HG03565 (cell line): ENCODE results near the gene UVRAG.
A peak's percentile ranks its signal among the peaks of the same experiment; 100 is the strongest.
"Not testable (repeated sequence)": the region's sequence is repeated elsewhere in the genome, so short reads cannot be mapped to it uniquely, and the experiment has no call there.

ENCODE experiments used
- ATAC-seq: cut with Tn5 transposase; IDR thresholded peaks from one replicate; pipeline ENCODE4 v1.9.1; 2021; ENCODE audit warnings: mild to moderate bottlenecking, moderate library complexity; ENCODE audit not compliant: unreplicated experiment

The UVRAG gene

DNA sequence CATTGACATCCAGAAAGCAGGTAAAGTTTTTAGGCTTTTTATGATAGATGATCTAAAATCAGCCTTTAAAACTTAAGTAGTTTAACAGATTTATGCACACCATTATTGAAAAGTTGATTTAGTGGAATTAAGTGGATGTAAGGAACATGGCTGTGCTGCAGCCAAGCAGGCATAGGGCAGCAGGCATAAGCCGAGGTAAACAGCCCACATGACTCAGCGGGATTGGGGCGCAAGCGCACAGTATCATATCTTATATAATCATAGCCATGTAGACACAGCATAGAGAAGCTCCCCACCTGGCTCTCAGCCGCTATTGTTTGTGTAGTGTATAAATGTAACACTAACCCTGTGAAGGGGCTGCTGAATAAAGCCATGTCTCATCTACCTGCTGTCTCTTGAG lies 233.8 kb downstream of the UVRAG start:
- no peak for ATAC-seq

DNA sequence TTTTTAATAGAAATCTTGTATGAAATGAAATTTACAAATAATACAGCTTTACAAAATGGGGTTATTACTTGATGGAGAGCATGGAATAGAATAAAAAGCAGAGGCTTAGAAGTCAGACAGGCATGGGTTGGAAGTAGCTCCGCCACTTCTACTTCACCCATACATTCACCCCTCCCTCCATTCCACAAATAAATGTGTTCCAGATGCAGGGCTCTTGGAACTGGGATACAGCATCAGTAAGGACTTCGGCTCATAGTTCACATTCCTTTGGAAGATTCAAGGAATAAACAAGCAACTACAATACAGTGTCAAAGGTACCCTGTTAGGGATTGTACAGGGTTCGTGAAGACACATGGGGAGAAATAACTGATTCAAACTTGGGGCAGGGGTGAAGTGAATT lies 234.5 kb downstream of the UVRAG start:
- ATAC-seq: no peak

DNA sequence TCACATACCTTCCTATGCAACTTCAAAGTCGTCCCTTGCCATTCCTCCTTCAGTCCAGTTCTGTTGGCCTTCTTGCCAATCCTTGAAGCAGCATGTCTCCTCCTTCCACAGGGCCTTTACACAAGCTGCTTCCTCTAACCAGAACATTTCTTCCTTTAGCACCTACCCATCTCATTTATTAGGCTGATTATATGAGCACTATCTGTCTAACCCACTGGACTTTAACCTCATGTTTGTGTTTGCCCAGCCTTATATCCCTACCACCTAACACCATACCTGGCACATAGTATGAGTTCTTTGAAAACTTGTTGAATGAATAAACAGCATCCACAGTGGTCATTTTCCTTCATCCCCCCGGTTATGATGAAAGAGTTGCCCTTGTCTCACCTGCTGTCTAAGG lies 236.9 kb downstream of the UVRAG start:
- ATAC-seq: no peak

DNA sequence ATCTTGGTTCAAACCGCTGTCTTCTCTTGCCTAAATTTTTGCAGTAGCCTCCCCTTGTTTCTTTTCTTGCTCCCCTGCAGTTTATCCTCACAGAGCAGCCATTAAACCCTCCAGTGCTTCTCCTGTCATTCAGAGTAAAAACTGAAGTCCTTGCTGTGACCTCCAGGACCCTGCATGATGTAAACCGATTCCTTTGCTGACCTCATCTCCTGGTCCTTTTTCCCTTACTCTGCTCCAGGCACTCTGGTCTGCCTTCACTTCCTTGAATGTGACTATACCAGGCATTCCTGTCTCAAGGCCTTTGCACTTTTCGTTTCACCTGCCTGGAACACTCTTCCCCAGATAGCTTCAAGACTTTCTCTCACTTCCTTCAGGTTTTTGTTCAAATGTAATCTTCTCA lies 239.3 kb downstream of the UVRAG start:
- ATAC-seq: no peak

DNA sequence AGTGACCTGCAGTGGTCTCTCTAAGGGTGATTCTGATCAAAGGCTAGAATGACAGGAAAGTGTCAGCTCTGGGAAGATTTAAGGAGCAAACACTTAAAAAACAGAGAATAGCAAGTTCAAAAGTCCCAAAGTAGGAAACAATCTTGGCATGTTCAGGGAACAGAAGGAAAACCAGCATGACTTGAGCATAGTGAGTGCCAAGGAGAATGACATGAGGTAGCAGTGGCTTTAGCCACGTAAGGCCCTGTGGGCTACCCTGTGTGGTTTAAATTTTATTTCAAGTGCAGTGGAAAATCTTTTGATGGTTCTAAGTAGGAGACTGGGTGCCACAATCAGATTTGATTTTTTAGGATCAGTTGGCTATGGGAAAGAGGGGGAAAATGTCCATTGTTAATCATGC lies 241.9 kb downstream of the UVRAG start:
- no peak for ATAC-seq

DNA sequence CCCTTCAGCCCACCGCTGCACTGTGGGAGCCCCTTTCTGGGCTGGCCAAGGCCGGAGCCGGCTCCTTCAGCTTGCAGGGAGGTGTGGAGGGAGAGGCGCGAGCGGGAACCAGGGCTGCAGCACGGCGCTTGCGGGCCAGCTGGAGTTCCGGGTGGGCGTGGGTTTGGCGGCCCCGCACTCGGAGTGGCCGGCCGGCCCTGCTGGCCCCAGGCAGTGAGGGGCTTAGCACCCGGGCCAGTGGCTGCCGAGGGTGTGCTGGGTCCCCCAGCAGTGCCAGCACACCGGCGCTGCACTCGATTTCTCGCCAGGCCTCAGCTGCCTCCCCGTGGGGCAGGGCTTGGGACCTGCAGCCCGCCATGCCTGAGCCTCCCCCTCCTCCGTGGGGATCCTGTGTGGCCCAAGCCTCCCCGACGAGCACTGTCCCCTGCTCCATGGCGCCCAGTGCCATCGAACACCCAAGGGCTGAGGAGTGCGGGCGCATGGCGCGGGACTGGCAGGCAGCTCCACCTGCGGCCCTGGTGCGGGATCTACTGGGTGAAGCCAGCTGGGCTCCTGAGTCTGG lies 245.5 kb downstream of the UVRAG start:
- not testable (repeated sequence) for ATAC-seq

DNA sequence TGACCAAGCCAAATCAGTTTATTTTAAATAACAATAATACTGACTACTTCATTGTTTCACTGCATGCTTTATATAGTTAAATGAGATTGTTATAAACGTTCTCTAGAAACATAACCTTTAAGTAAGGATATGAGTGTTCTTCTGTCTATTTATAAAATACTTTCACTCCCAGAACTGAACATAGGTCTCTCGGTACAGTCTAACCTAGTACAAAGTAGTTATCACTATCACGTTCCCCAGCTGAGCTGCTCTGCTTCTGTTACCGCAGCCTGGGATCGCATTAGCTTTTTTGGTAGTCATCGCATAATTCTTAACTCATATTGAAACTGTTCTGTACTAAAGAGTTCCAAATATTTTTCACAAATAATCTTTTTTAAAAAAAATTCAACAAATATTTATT lies 247.7 kb downstream of the UVRAG start:
- ATAC-seq: peak; percentile 98

DNA sequence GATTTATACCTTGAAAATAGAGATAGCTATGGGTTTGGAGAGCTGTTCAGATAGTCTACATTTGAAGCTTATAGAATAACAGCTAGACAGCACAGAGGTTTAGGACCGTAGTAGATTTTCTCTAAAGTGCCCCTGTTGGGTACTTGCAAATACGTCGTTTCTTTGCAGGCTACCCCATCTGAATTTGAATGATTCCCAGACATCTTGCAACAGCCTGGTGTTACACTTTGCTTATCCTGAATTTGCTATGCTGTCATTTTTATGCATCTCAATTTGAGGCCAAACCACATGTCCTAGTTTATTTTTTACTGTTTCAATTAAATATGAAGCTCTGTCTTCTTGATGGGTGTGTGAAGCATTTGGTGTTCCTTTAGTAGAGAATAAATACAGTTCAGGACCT lies 249.2 kb downstream of the UVRAG start:
- no peak for ATAC-seq

DNA sequence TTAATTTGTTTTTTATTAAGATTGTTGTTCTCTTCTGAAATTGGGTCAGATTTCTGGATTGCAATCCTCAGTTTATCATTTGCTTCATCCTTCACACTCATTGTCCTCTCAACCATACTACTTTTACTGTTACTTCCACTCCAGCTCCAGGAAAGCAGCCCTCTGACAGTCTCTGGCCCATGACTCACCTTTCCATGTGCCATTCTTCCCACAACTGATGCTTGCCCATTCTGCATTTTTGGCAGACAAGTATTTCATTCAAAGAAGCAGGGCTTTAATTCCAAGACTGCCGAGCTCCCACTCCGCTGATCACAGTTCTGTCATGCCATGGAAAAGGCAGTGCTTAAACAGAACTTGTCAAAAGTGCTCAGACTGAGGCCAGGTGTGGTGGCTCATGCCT lies 252.1 kb downstream of the UVRAG start:
- ATAC-seq: no peak

DNA sequence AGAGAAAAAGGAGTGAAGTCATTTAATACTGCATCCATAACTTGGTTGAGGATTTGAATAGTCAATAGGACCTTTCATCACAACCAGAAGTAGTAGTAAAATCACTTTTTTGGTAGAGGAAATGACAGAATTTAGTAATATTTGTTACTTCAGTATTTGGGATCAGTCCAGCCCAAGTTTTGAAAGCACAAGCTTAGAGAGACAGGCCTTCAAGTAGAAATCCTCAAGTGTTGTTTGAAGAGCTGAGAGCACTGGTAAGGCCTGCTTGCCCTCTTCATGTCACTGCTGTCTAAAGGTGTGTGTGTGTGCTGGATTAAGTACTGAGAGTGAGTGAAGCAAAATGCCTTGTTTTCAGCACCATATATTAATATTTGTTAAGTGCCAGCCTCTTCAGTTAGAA lies 254.0 kb downstream of the UVRAG start:
- no peak for ATAC-seq

DNA sequence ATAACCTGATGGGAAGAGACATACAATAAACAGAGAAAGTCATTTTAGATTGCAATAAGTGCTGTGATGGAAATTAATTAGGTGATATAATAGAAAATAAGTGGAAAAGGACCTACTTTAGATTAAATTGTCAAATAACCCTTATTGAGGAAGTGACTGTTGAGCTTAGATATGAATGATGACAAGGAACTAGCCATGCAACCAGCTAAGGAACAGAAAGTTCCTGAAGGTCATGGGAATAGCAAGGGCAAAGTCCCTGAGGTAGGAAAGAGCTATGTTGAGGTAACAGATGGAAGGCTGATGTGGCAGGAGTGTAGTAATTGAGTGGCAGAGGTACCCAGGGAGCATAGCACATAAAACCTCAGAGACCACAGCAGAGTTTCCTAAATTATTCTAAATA lies 256.1 kb downstream of the UVRAG start:
- no peak for ATAC-seq

DNA sequence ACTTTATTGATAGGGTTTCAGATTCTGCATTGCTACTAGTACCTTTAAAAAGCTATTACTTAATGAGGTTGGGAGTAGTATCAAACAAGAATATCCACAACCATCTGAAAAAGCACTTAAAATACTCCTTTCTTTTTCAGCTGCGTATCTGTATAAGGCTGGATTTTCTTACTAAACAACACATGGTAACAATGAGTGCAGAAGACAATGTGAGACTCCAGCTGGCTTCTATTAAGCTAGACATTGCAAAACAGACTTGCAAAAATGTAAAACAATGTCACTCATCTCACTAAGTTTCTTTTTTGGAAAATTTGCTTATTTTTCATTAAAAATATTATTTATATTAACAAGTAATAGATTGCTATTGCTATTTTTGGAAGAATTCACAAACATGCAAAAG lies 258.7 kb downstream of the UVRAG start:
- ATAC-seq: no peak

DNA sequence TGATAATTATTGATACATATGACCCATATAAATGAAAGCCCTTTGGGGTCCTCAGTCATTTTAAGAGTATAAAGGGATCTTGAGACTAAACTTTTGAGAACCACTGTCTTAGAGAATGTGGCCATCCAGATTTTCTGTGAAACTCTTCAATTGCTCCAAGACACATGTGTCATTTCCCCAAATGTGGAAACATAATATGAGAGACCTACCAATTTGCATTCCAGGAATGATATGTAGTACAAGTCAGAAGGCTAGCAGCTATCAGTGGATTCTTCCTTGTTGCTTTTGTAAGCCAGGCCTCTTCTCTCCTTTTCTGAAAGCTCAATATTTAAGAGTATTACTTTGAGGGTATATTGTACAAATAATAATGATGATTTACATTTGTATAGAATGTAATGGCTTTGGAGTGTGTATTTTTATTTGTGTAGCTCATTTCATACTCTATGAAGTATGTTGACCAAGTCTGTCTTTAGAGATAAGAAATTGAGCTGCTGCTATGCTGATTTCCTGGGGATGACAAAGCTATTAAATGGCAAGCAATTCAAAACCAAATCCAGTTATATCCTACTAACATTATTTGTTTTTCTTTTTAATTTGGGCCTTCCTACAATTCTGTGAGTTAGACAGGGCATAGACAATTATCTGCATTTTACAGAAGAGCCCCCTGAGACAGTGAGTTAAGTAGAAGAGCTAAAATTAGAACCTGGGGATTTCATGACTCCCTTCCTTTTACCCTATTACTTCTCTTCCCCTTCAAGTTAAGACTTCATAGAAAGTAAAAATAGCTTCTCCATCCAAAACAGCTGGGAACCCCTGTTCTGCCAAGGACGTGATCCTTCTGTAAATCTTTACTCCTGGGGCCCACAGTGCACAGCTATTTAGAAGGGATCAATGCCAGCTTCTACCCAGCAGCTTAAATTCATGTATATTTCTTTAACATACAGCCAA lies 259.4 kb downstream of the UVRAG start:
- ATAC-seq: no peak

DNA sequence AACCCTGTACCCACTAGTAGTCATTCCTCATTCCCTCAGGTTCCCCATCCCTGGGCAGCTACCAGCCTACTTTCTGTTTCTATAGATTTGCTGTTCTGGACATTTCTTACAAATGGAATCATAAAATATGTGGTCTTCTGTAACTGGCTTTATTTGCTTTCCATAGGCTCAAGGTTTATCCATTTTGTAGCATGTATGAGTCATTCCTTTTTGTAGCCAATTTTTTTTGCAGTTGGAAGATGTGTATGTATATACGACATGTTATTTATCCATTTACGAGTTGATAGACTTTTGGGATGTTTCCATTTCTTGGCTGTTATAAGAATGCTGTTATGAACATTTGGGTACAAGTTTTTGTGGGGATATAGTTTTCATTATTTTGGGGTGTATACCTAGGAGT lies 260.7 kb downstream of the UVRAG start:
- ATAC-seq: no peak

DNA sequence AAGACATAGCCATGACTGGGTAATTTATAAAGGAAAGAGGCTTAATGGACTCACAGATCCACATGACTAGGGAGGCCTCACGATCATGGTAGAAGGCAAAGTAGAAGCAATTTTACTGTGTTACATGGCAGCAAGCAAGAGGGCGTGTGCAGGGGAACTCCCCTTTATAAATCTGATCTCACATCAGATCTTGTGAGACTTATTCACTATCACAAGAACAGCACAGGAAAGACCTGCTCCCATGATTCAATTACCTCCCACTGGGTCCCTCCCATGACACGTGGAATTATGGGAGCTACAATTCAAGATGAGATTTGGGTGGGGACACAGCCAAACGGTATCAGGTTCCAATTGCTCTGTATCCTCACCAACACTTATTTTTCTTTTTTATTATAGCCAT lies 261.2 kb downstream of the UVRAG start:
- ATAC-seq: not testable (repeated sequence)

DNA sequence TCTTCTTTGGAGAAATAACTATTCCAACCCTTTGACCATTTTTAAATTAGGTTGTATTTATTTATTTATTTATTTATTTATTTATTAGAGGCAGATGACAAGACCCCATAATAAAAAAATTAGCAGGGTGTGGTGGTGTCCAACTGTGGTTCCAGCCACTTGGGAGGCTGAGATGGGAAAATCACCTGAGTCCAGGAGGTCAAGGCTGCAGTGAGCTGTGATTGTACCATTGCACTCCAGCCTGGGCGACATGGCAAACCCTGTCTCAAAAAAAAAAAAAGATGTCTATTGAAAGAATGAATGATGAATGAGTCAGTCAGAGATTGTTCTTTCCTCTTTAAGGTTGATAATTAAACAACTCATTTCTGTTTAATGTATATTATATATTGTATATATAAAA lies 261.7 kb downstream of the UVRAG start:
- no peak for ATAC-seq

DNA sequence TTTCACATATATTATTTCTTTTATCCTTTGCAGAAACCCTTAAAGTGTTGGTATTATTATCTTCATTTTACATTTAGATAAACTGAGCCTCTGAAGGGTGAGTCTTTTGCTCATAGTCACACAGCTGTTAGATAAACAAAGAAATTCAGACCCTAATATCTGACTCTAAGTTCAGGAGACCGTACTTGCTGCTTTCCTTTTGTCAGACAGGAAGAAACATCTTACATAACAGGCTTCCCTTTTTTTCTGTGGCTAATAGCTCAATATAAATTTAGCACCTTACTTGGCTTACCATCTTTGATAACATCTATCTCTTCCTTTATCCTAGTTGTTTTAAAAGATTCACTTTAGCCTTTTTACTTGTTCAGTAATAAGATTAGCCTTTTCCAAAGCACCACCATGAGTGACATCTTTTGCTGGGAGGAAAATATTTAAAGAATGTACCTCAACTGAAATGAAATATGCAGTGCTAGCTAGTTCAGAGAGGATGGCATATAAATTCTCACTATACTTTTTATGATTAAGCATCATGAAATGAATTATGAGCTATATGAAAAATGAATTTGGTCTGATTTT lies 262.7 kb downstream of the UVRAG start:
- ATAC-seq: no peak

DNA sequence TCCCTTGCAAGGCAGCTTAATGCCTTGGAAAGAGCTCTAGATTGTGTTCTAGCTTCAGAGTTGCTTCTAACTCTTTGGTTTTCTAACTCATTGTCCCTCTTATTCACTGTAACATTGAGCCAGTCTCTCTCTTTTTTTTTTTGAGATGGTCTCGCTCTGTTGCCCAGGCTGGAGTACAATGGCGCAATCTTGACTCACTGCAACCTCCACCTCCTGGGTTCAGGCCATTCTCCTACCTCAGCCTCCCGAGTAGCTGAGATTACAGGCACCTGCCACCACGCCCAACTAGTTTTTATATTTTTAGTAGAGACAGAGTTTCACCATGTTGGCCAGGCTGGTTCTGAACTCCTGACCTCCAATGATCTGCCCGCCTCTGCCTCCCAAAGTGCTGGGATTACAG lies 266.1 kb downstream of the UVRAG start:
- not testable (repeated sequence) for ATAC-seq

DNA sequence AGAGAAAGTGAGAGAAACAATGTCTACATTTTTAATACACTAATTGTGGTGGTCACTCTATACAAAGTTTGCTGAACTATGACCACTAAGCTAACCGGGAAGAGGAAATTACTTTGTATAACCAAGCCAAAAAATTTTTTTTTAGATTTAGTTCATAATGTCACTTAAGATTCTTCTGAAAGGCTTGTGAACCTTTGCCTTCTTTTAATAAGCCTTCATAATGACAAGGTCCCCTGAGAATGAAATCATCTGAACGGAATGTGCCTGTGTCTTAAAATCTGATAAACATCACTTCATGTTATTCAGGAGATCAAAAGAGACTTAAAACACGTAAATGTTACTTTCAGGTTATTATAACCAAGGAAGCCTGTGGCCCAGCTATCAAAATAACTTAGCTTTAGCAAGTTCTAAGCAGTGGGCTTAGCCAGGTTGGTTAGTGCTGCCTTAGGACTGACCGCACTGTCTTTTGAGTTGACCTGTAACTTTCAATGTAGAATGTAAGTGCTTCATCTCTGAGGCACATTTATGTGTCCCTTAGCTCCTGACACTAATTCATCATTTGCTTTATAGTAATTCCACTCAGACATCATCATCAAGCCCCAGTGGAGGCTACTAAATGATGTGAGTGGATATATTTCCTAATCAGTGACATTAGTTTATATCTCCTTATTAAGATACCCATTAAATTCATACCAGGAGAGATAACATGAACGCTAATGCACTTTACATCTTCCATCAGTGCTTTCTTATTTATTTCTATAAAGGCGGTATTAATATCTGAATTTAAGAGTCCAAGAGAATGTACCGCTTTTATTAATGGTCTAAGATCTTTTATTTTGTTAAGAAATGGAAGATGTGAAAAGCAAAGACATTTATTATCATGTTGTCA lies 268.8 kb downstream of the UVRAG start:
- no peak for ATAC-seq

DNA sequence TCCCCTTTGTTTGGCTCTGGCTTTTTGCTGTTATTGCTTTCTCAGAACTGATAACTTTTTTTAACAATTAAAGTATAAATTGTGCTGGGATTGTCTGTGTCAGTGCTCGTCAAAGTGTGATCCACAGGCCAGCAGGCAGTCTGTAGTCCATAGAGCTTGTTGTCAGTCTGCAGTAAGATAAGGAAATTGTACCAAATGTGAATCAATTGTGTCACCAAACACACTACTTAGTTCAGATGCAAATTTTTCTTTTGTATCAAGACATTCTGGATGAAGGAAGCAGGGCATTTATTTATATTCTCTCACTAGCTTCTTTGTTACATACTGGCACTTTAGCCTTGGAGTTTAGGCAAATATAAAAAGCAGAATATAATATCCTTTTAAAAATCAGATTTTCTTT lies 270.3 kb downstream of the UVRAG start:
- no peak for ATAC-seq
